Kidney epithelial cell (primary cell): ENCODE data around the gene PRPF18. TPM values are rescaled to one million over a fixed set of nuclear protein-coding genes. Genes with fewer than 3 reads are reported as not detected.

Experiments
- DNase-seq: peaks from one replicate; pipeline ENCODE4 v3.0.0-alpha.2; 2010; ENCODE audit warnings: low read depth
- H3K27me3 ChIP-seq: 2 replicates; pipeline ENCODE4 v1.6.0; 2011; ENCODE audit warnings: low read length; ENCODE audit not compliant: control insufficient read depth, insufficient read depth
- H3K36me3 ChIP-seq: 2 replicates; pipeline ENCODE4 v1.5.1; 2011; ENCODE audit warnings: low read length; ENCODE audit not compliant: control insufficient read depth, insufficient read depth
- H3K4me3 ChIP-seq: 2 replicates; pipeline ENCODE4 v1.5.1; 2011; ENCODE audit warnings: low read depth, mild to moderate bottlenecking, control low read depth, low read length
- CTCF ChIP-seq: IDR thresholded peaks from 2 replicates; pipeline ENCODE4 v1.5.1; 2011; ENCODE audit warnings: mild to moderate bottlenecking, moderate library complexity, low read length, control low read depth, inconsistent platforms; ENCODE audit not compliant: insufficient read depth, poor library complexity, severe bottlenecking
- total RNA-seq: library from RNA; depleted of rRNA; stranded (reverse); fragments of >200 nt; gene quantifications from 2 replicates; pipeline ENCODE4 v1.2.3, GENCODE V29; 2015

The PRPF18 gene
- total RNA-seq, 1 donor from 2014 or later, result 29.4 TPM

GRCh38 chr10:13592306-13592705 lies 5.5 kb downstream of the PRPF18 start:
- TF ChIP-seq CTCF, result no peak
- Histone ChIP-seq H3K4me3 (no peak overlapping the region), H3K36me3 (peaks cover 2% of the 10 kb centered on the region), H3K27me3 (no peaks in the 10 kb centered on the region)
- DNase-seq, result no peak

GRCh38 chr10:13593535-13593934 lies 6.8 kb downstream of the PRPF18 start:
- no peak for TF ChIP-seq CTCF
- Histone ChIP-seq H3K27me3 (no peaks in the 10 kb centered on the region), H3K4me3 (no peak overlapping the region), H3K36me3 (peaks cover 2% of the 10 kb centered on the region)
- DNase-seq, result no peak

- no peak overlapping the region for H3K4me3 ChIP-seq
- TF ChIP-seq CTCF, result no peak
- DNase-seq, result no peak
- no peaks in the 10 kb centered on the region for H3K27me3 ChIP-seq
- H3K36me3 ChIP-seq, result peaks cover 2% of the 10 kb centered on the region
Measured at GRCh38 chr10:13594641-13595040, 7.9 kb downstream of the PRPF18 start.

- no peak for DNase-seq
- Histone ChIP-seq H3K36me3 (no peaks in the 10 kb centered on the region), H3K27me3 (no peaks in the 10 kb centered on the region), H3K4me3 (no peak overlapping the region)
- no peak for TF ChIP-seq CTCF
Measured at GRCh38 chr10:13597909-13598308, 11.1 kb downstream of the PRPF18 start.

GRCh38 chr10:13604357-13605040 lies 17.7 kb downstream of the PRPF18 start:
- no peaks in the 10 kb centered on the region for H3K27me3 ChIP-seq
- no peak for DNase-seq
- H3K4me3 ChIP-seq, result no peak overlapping the region
- H3K36me3 ChIP-seq, result no peaks in the 10 kb centered on the region
- no peak for TF ChIP-seq CTCF

- no peak for DNase-seq
- TF ChIP-seq CTCF, result no peak
- Histone ChIP-seq H3K4me3 (no peak overlapping the region), H3K36me3 (no peaks in the 10 kb centered on the region), H3K27me3 (no peaks in the 10 kb centered on the region)
Measured at GRCh38 chr10:13608246-13608853, 21.6 kb downstream of the PRPF18 start.
